WTC11 (cell line): ENCODE data around the gene BACE2. TPM values are rescaled to one million over a fixed set of nuclear protein-coding genes. Genes with fewer than 3 reads are reported as not detected.

Experiments
- ATAC-seq: fragments of 200-7000 bp; cut with Tn5 transposase; 2 replicates; pipeline ENCODE4 v1.10.0; 2021; ENCODE audit warnings: mild to moderate bottlenecking, moderate library complexity
- CTCF ChIA-PET: fragments of 300-600 bp; sonication (Branson Sonifier 250); formaldehyde crosslinking; loops from one replicate; lab custom pipeline; 2021; ENCODE audit warnings: antibody characterized with exemption; lab: Charles Lee
- POLR2A ChIA-PET: fragments of 350-600 bp; sonication (Branson Sonifier 250); formaldehyde crosslinking; loops from one replicate; lab custom pipeline; 2021; ENCODE audit warnings: antibody characterized with exemption; lab: Charles Lee
- DNase-seq: peaks from one replicate; pipeline ENCODE4 v3.0.0; 2021; ENCODE audit warnings: low spot score
- H3K27ac Mint-ChIP-seq: 2 replicates; pipeline ENCODE4 v1.8.0; 2021; ENCODE audit warnings: mixed read lengths
- H3K27me3 Mint-ChIP-seq: 2 replicates; pipeline ENCODE4 v1.8.0; 2021; ENCODE audit warnings: low read depth, mild to moderate bottlenecking, moderate library complexity, mixed read lengths
- H3K36me3 Mint-ChIP-seq: 2 replicates; pipeline ENCODE4 v1.8.0; 2021; ENCODE audit warnings: mixed read lengths
- H3K4me1 Mint-ChIP-seq: 2 replicates; pipeline ENCODE4 v1.8.0; 2022; ENCODE audit warnings: mixed read lengths
- H3K4me3 Mint-ChIP-seq: 2 replicates; pipeline ENCODE4 v1.8.0; 2021; ENCODE audit warnings: mild to moderate bottlenecking, moderate library complexity, mixed read lengths
- H3K9me3 Mint-ChIP-seq: 2 replicates; pipeline ENCODE4 v1.8.0; 2021; ENCODE audit warnings: mixed read lengths
- ELF4 ChIP-seq: sonication (generic); formaldehyde crosslinking; IDR thresholded peaks from 2 replicates; pipeline ENCODE4 v1.8.1; 2022; ENCODE audit warnings: low read depth, mild to moderate bottlenecking, moderate library complexity, missing genetic modification reagents
- KAT7 ChIP-seq: sonication (generic); formaldehyde crosslinking; IDR thresholded peaks from 2 replicates; pipeline ENCODE4 v1.8.1; 2023; ENCODE audit warnings: missing genetic modification reagents, mild to moderate bottlenecking, borderline replicate concordance
- NR3C1 ChIP-seq: sonication (generic); formaldehyde crosslinking; conservative IDR thresholded peaks from 2 replicates; pipeline ENCODE4 v1.8.1; 2023; ENCODE audit warnings: low read depth, mild to moderate bottlenecking, missing genetic modification reagents
- OVOL2 ChIP-seq: fragments of 250-450 bp; sonication (Bioruptor Pico); IDR thresholded peaks from 2 replicates; pipeline ENCODE4 v1.9.0; 2021; ENCODE audit warnings: mild to moderate bottlenecking, borderline replicate concordance
- RELA ChIP-seq: sonication (generic); formaldehyde crosslinking; IDR thresholded peaks from 2 replicates; pipeline ENCODE4 v1.8.1; 2022; ENCODE audit warnings: missing genetic modification reagents, mild to moderate bottlenecking, borderline replicate concordance
- SOX15 ChIP-seq: fragments of 250-450 bp; sonication (Bioruptor Pico); IDR thresholded peaks from 2 replicates; pipeline ENCODE4 v1.9.0; 2021; ENCODE audit warnings: mild to moderate bottlenecking
- SP1 ChIP-seq: sonication (generic); formaldehyde crosslinking; conservative IDR thresholded peaks from 2 replicates; pipeline ENCODE4 v1.8.1; 2022; ENCODE audit warnings: missing genetic modification reagents
- TP53 ChIP-seq: sonication (generic); formaldehyde crosslinking; IDR thresholded peaks from 2 replicates; pipeline ENCODE4 v1.8.1; 2023; ENCODE audit warnings: mild to moderate bottlenecking, missing genetic modification reagents
- ZNF416 ChIP-seq: fragments of 250-450 bp; sonication (Bioruptor Pico); IDR thresholded peaks from 2 replicates; pipeline ENCODE4 v1.9.0; 2021; ENCODE audit warnings: mild to moderate bottlenecking, inconsistent platforms
- total RNA-seq: library from RNA; stranded (reverse); gene quantifications from 3 replicates; pipeline ENCODE4 v1.2.3, GENCODE V29; 2021
- TF ChIP-seq, protein P1 (sequence below): sonication (generic); formaldehyde crosslinking; IDR thresholded peaks from 2 replicates; pipeline ENCODE4 v1.8.1; 2023; ENCODE audit warnings: mild to moderate bottlenecking, missing genetic modification reagents
- TF ChIP-seq, protein P2 (sequence below): fragments of 250-450 bp; sonication (Bioruptor Pico); IDR thresholded peaks from 2 replicates; pipeline ENCODE4 v1.8.0; 2021; ENCODE audit warnings: mild to moderate bottlenecking
- TF ChIP-seq, protein P3 (sequence below): sonication (generic); formaldehyde crosslinking; IDR thresholded peaks from 2 replicates; pipeline ENCODE4 v1.8.0; 2023; ENCODE audit warnings: mild to moderate bottlenecking, missing genetic modification reagents
- TF ChIP-seq, protein P4 (sequence below): sonication (generic); formaldehyde crosslinking; IDR thresholded peaks from 2 replicates; pipeline ENCODE4 v1.8.1; 2022; ENCODE audit warnings: low read depth, mild to moderate bottlenecking, moderate library complexity, missing genetic modification reagents, borderline replicate concordance
- TF ChIP-seq, protein P5 (sequence below): sonication (generic); formaldehyde crosslinking; conservative IDR thresholded peaks from 2 replicates; pipeline ENCODE4 v1.8.1; 2022; ENCODE audit warnings: mild to moderate bottlenecking, missing genetic modification reagents
- TF ChIP-seq, protein P6 (sequence below): sonication (generic); formaldehyde crosslinking; IDR thresholded peaks from 2 replicates; pipeline ENCODE4 v1.8.0; 2022; ENCODE audit warnings: mild to moderate bottlenecking, missing genetic modification reagents
- TF ChIP-seq, protein P7 (sequence below): fragments of 250-450 bp; sonication (Bioruptor Pico); IDR thresholded peaks from 2 replicates; pipeline ENCODE4 v1.9.0; 2021; ENCODE audit warnings: mild to moderate bottlenecking, borderline replicate concordance

Gene BACE2
- total RNA-seq, 1 experiment from 2014 or later: 9.8 TPM

DNA sequence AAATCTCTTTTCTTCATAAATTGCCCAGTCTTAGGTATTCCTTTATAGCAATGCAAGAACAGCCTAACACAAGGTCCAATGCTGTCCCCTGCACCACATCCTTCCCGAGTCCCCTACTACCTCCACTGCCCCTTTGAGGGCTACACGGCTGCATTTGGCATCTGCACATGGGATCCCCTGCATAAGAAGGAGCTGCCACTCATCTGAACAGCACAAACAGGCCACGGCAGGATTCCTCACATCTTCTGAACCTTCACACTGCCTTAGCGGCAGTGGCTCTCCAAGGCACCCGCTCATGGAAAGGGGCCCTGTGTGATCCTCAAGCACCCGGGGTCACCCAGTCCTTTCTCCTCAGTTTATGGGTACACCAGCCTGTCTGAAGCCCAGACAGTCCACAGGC, 29.2 kb upstream of the BACE2 start:
- TF ChIP-seq TP53 (CRISPR knock-in tag): no peak
- no peak for TF ChIP-seq SOX15 (CRISPR knock-in tag)
- CTCF ChIA-PET: no interaction called here
- H3K4me3 Mint-ChIP-seq: no peak overlapping the region

DNA sequence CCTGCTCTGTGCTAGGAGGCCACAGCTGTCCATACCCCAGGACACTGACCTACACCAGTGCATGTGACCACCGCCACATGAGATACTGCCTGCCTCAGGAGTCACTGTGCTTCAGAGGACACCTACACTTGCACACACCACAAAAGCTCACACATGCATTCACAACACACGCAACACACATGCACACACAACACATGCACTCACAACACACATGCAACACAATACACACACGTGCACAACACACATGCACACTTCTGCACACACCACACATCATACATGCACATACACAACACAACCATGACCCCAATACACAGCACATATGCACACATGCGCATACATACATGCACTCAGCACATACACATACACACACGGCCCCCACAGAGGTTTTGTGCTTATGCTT, 28.7 kb upstream of the BACE2 start:
- Mint-ChIP-seq H3K36me3 (no peaks in the 10 kb centered on the region), H3K27me3 (peaks cover 3% of the 10 kb centered on the region; the same call in 1 of the 2 replicates), H3K4me1 (no peaks in the 10 kb centered on the region), H3K27ac (no peak overlapping the region), H3K9me3 (peaks cover 6% of the 10 kb centered on the region; the same call in 1 of the 2 replicates), H3K4me3 (no peak overlapping the region)
- TF ChIP-seq, protein P1, sequence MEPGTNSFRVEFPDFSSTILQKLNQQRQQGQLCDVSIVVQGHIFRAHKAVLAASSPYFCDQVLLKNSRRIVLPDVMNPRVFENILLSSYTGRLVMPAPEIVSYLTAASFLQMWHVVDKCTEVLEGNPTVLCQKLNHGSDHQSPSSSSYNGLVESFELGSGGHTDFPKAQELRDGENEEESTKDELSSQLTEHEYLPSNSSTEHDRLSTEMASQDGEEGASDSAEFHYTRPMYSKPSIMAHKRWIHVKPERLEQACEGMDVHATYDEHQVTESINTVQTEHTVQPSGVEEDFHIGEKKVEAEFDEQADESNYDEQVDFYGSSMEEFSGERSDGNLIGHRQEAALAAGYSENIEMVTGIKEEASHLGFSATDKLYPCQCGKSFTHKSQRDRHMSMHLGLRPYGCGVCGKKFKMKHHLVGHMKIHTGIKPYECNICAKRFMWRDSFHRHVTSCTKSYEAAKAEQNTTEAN (CRISPR knock-in tag): no peak
- TF ChIP-seq KAT7 (no peak), RELA (CRISPR knock-in tag) (no peak), SP1 (no peak)
- TF ChIP-seq, protein P2, sequence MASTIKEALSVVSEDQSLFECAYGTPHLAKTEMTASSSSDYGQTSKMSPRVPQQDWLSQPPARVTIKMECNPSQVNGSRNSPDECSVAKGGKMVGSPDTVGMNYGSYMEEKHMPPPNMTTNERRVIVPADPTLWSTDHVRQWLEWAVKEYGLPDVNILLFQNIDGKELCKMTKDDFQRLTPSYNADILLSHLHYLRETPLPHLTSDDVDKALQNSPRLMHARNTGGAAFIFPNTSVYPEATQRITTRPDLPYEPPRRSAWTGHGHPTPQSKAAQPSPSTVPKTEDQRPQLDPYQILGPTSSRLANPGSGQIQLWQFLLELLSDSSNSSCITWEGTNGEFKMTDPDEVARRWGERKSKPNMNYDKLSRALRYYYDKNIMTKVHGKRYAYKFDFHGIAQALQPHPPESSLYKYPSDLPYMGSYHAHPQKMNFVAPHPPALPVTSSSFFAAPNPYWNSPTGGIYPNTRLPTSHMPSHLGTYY (CRISPR knock-in tag): no peak
- TF ChIP-seq, protein P3, sequence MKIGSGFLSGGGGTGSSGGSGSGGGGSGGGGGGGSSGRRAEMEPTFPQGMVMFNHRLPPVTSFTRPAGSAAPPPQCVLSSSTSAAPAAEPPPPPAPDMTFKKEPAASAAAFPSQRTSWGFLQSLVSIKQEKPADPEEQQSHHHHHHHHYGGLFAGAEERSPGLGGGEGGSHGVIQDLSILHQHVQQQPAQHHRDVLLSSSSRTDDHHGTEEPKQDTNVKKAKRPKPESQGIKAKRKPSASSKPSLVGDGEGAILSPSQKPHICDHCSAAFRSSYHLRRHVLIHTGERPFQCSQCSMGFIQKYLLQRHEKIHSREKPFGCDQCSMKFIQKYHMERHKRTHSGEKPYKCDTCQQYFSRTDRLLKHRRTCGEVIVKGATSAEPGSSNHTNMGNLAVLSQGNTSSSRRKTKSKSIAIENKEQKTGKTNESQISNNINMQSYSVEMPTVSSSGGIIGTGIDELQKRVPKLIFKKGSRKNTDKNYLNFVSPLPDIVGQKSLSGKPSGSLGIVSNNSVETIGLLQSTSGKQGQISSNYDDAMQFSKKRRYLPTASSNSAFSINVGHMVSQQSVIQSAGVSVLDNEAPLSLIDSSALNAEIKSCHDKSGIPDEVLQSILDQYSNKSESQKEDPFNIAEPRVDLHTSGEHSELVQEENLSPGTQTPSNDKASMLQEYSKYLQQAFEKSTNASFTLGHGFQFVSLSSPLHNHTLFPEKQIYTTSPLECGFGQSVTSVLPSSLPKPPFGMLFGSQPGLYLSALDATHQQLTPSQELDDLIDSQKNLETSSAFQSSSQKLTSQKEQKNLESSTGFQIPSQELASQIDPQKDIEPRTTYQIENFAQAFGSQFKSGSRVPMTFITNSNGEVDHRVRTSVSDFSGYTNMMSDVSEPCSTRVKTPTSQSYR (CRISPR knock-in tag): no peak
- TF ChIP-seq, protein P4, sequence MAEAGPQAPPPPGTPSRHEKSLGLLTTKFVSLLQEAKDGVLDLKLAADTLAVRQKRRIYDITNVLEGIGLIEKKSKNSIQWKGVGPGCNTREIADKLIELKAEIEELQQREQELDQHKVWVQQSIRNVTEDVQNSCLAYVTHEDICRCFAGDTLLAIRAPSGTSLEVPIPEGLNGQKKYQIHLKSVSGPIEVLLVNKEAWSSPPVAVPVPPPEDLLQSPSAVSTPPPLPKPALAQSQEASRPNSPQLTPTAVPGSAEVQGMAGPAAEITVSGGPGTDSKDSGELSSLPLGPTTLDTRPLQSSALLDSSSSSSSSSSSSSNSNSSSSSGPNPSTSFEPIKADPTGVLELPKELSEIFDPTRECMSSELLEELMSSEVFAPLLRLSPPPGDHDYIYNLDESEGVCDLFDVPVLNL (CRISPR knock-in tag): no peak
- TF ChIP-seq, protein P5, sequence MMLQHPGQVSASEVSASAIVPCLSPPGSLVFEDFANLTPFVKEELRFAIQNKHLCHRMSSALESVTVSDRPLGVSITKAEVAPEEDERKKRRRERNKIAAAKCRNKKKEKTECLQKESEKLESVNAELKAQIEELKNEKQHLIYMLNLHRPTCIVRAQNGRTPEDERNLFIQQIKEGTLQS (CRISPR knock-in tag): no peak
- CTCF ChIA-PET: no interaction called here
- ATAC-seq: no peak
- DNase-seq: no peak
- POLR2A ChIA-PET: no interaction called here

More for the DNA sequence above, 29.2 kb upstream of the BACE2 start:
- Mint-ChIP-seq H3K4me1 (no peaks in the 10 kb centered on the region), H3K27me3 (peaks cover 3% of the 10 kb centered on the region; the same call in 1 of the 2 replicates), H3K9me3 (peaks cover 6% of the 10 kb centered on the region; the same call in 1 of the 2 replicates), H3K27ac (no peak overlapping the region), H3K36me3 (no peaks in the 10 kb centered on the region)
- DNase-seq (no peak), ATAC-seq (no peak)
- POLR2A ChIA-PET: no interaction called here

DNA sequence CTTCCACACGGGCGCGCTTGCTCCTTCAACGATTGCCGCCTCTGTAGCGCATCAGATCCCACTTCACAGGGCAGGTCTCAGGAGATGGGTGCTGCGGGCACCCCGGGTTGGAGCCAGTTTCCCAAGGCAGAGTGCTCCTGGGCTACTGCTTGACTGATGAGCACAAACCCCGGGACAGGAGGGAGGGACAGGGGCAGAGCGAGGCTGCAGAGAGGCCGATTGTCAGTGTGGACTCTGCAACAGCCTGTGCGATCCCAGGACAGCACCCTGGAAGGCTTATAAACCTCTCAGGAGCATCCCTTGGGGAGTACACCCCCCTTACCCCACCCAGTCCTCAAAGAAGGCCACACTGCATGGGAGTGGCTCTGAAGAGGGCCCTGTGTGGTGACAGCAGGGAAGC, 28.0 kb upstream of the BACE2 start:
- CTCF ChIA-PET: no interaction called here
- peaks cover 3% of the 10 kb centered on the region; the same call in 1 of the 2 replicates for H3K27me3 Mint-ChIP-seq
- ATAC-seq (no peak), DNase-seq (no peak)
- POLR2A ChIA-PET: no interaction called here
- H3K27ac Mint-ChIP-seq: no peak overlapping the region
- H3K4me1 Mint-ChIP-seq: no peaks in the 10 kb centered on the region
- no peaks in the 10 kb centered on the region for H3K36me3 Mint-ChIP-seq
- H3K9me3 Mint-ChIP-seq: peaks cover 6% of the 10 kb centered on the region; the same call in 1 of the 2 replicates
- H3K4me3 Mint-ChIP-seq: no peak overlapping the region
- TF ChIP-seq, protein P5 (CRISPR knock-in tag): no peak
- no peak for TF ChIP-seq ZNF416
- TF ChIP-seq, protein P6, sequence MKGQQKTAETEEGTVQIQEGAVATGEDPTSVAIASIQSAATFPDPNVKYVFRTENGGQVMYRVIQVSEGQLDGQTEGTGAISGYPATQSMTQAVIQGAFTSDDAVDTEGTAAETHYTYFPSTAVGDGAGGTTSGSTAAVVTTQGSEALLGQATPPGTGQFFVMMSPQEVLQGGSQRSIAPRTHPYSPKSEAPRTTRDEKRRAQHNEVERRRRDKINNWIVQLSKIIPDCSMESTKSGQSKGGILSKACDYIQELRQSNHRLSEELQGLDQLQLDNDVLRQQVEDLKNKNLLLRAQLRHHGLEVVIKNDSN (CRISPR knock-in tag): no peak
- TF ChIP-seq, protein P7, sequence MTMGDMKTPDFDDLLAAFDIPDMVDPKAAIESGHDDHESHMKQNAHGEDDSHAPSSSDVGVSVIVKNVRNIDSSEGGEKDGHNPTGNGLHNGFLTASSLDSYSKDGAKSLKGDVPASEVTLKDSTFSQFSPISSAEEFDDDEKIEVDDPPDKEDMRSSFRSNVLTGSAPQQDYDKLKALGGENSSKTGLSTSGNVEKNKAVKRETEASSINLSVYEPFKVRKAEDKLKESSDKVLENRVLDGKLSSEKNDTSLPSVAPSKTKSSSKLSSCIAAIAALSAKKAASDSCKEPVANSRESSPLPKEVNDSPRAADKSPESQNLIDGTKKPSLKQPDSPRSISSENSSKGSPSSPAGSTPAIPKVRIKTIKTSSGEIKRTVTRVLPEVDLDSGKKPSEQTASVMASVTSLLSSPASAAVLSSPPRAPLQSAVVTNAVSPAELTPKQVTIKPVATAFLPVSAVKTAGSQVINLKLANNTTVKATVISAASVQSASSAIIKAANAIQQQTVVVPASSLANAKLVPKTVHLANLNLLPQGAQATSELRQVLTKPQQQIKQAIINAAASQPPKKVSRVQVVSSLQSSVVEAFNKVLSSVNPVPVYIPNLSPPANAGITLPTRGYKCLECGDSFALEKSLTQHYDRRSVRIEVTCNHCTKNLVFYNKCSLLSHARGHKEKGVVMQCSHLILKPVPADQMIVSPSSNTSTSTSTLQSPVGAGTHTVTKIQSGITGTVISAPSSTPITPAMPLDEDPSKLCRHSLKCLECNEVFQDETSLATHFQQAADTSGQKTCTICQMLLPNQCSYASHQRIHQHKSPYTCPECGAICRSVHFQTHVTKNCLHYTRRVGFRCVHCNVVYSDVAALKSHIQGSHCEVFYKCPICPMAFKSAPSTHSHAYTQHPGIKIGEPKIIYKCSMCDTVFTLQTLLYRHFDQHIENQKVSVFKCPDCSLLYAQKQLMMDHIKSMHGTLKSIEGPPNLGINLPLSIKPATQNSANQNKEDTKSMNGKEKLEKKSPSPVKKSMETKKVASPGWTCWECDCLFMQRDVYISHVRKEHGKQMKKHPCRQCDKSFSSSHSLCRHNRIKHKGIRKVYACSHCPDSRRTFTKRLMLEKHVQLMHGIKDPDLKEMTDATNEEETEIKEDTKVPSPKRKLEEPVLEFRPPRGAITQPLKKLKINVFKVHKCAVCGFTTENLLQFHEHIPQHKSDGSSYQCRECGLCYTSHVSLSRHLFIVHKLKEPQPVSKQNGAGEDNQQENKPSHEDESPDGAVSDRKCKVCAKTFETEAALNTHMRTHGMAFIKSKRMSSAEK (CRISPR knock-in tag): no peak
- no peak for TF ChIP-seq ELF4 (CRISPR knock-in tag)
- no peak for TF ChIP-seq NR3C1 (CRISPR knock-in tag)
- TF ChIP-seq, protein P3 (CRISPR knock-in tag): no peak
- TF ChIP-seq OVOL2 (CRISPR knock-in tag): no peak
